ENCODE results near the gene NXF1. TPM values are rescaled to one million over a fixed set of nuclear protein-coding genes. Genes with fewer than 3 reads are reported as not detected.

Gene NXF1
- total and polyA plus RNA-seq, 8 donors, result 23.5 to 138 (median 54.9) TPM

DNA sequence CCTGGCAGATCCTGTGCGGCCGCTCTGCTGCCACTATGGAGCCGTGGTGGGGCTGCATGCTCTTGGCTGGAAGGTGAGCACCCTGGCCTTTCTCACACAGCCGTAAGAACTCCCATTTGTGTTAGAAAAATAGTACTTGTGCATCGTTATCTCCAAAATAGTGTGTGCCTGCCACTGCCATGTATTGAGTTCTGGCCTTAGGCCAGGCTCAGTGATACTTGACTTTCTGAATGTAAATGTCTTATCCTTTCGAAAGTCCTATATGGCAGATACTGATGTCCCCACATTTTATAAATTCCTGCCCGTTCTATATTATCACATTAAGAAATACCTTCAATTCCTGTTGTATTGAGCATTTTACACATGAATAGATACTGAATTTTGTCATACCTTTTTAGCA is 22.5 kb downstream of the NXF1 start:
- DNase-seq, result no peak
- Histone ChIP-seq H3K27me3 (no peaks in the 10 kb centered on the region), H3K27ac (no peak overlapping the region), H3K4me1 (peaks cover 8 to 17% (median 12%) of the 10 kb centered on the region in 4 donors), H3K4me3 (no peak overlapping the region), H3K9me3 (no peaks in the 10 kb centered on the region), H3K36me3 (peaks cover 23 to 62% (median 52%) of the 10 kb centered on the region in 4 donors)
- intact Hi-C loops (cut with DNase I; ENCODE audit: low total_unique reads), result loop anchor here (10.0 kb wide), 1 partner anchor 52 kb away; the partner anchor contains the start of genes STX5, TEX54 and WDR74
- TF ChIP-seq EP300 (IDR thresholded peaks at IDR 0.05) (no peak), POLR2A (IDR thresholded peaks at IDR 0.05) (no peak)
- 87 to 95% (median 91%) methylated on average over 7 of the region's 7 CpGs for WGBS, 5 donors

DNA sequence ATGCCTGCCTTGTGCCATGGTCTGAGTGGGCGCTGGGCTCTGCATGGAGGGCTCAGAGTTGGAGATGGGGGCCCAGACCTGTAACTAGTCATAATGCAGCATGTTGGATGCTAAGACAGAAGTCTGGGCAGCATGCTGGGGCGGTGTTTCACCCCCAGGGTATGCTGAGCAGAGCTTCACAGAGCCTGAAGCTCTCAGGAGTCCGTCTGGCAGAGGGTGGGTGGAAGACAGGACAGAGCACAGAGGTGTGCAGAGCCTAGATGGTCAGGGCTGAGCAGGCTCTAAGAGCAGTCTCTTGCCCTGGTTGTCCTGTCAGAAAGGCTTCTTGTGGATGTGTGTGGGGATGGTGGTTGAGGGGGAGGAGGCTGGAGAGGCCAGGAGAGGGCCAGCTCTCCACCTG is 26.8 kb downstream of the NXF1 start:
- TF ChIP-seq, protein P1, sequence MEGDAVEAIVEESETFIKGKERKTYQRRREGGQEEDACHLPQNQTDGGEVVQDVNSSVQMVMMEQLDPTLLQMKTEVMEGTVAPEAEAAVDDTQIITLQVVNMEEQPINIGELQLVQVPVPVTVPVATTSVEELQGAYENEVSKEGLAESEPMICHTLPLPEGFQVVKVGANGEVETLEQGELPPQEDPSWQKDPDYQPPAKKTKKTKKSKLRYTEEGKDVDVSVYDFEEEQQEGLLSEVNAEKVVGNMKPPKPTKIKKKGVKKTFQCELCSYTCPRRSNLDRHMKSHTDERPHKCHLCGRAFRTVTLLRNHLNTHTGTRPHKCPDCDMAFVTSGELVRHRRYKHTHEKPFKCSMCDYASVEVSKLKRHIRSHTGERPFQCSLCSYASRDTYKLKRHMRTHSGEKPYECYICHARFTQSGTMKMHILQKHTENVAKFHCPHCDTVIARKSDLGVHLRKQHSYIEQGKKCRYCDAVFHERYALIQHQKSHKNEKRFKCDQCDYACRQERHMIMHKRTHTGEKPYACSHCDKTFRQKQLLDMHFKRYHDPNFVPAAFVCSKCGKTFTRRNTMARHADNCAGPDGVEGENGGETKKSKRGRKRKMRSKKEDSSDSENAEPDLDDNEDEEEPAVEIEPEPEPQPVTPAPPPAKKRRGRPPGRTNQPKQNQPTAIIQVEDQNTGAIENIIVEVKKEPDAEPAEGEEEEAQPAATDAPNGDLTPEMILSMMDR (IDR thresholded peaks at IDR 0.05), result no peak
- no peak for TF ChIP-seq POLR2A (IDR thresholded peaks at IDR 0.05)
- no peak for TF ChIP-seq POLR2AphosphoS5 (IDR thresholded peaks at IDR 0.05)
- no peak for TF ChIP-seq EP300 (IDR thresholded peaks at IDR 0.05)
- H3K4me1 ChIP-seq, result peaks cover 0 to 2% (median 0%) of the 10 kb centered on the region in 4 donors
- H3K27me3 ChIP-seq, result no peaks in the 10 kb centered on the region
- no peaks in the 10 kb centered on the region for H3K9me3 ChIP-seq
- H3K36me3 ChIP-seq, result peaks cover 40 to 88% (median 74%) of the 10 kb centered on the region in 4 donors
- WGBS, 5 donors, result 88 to 96% (median 94%) methylated on average over 2 to 3 of the region's 3 CpGs
- no peak overlapping the region for H3K27ac ChIP-seq
- intact Hi-C loops (cut with DNase I; ENCODE audit: low total_unique reads), result no loop called here
- H3K4me3 ChIP-seq, result no peak overlapping the region
- DNase-seq, result no peak

DNA sequence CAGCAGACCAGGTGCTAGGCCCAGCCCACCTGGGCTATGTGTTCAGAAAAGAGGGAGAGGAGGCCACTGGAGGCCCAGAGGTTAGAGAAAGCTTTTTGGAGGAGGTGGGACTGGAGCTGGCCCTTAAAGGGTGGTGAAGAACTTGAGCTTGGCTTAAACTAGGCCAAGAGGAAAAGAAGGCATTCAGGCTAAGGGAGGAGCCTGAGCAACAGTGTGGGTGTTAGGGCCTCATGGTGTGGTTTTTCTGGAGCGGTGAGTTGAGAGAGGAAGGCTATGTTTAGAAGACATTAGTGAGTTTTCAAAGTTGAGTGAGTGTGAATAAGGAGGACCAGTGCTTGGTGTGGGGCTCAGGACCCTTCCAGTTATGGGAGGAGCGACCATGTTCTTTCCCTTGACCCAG is 27.9 kb downstream of the NXF1 start:
- Histone ChIP-seq H3K4me1 (peaks cover under 1 to 12% (median 3%) of the 10 kb centered on the region in 4 donors), H3K27ac (no peak overlapping the region), H3K27me3 (no peaks in the 10 kb centered on the region), H3K9me3 (no peaks in the 10 kb centered on the region), H3K4me3 (no peak overlapping the region), H3K36me3 (peaks cover 33 to 78% (median 65%) of the 10 kb centered on the region in 4 donors)
- no peak for DNase-seq
- no peak for TF ChIP-seq EP300 (IDR thresholded peaks at IDR 0.05)
- TF ChIP-seq, protein P1 (IDR thresholded peaks at IDR 0.05), result no peak
- TF ChIP-seq POLR2AphosphoS5 (IDR thresholded peaks at IDR 0.05), result no peak
- TF ChIP-seq POLR2A (IDR thresholded peaks at IDR 0.05), result no peak
- intact Hi-C loops (cut with DNase I; ENCODE audit: low total_unique reads), result no loop called here
- WGBS, 5 donors, result 81 to 92% (median 86%) methylated on average over 2 of the region's 2 CpGs

DNA sequence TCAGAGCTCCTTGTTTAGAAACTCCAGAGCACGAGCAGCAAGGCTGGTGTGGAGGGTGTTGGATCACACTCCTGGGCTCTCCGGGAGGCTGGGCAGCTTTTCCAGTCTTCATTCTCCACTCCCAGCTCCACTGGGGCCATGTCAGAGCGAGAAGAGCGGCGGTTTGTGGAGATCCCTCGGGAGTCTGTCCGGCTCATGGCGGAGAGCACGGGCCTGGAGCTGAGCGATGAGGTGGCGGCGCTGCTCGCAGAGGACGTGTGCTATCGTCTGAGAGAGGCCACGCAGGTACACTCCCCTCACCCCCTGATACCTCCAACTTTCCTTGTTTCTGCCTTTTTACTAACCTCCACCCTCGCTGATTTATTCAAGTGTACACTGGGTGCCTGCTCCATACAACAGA is 29.6 kb downstream of the NXF1 start:
- intact Hi-C loops (cut with DNase I; ENCODE audit: low total_unique reads), result no loop called here
- H3K4me3 ChIP-seq, result no peak overlapping the region

DNA sequence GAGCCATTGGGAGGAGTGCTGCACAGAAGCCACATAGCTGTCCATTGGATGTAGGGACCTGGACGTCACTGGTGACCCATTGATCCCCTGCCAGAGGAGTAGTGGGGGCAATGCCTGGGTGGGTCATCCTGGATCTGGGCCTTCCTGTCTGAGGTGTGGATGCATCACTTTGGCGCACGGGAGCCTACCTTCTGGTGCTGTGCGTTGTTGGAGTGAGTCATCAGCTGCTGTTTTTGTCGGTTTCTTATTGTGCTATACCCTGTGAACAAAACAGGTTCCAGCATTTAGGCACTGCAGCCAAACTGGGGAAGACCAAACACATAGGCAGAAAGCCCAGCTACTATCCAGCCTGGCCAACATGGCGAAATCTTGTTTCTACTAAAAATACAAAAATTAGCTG is 30.8 kb downstream of the NXF1 start:
- TF ChIP-seq, protein P1 (IDR thresholded peaks at IDR 0.05), result no peak
- TF ChIP-seq EP300 (IDR thresholded peaks at IDR 0.05) (no peak), POLR2A (IDR thresholded peaks at IDR 0.05) (no peak), POLR2AphosphoS5 (IDR thresholded peaks at IDR 0.05) (no peak)
- H3K4me3 ChIP-seq, result no peak overlapping the region
- no peaks in the 10 kb centered on the region for H3K9me3 ChIP-seq
- peaks cover 28 to 48% (median 41%) of the 10 kb centered on the region in 4 donors for H3K36me3 ChIP-seq
- no peak for DNase-seq
- 86 to 91% (median 86%) methylated on average over 3 to 6 of the region's 6 CpGs for WGBS, 5 donors
- intact Hi-C loops (cut with DNase I; ENCODE audit: low total_unique reads), result no loop called here
- H3K27me3 ChIP-seq, result no peaks in the 10 kb centered on the region
- peaks cover 22 to 36% (median 28%) of the 10 kb centered on the region in 4 donors for H3K4me1 ChIP-seq
- no peak overlapping the region for H3K27ac ChIP-seq

More for the DNA sequence above, 29.6 kb downstream of the NXF1 start:
- no peaks in the 10 kb centered on the region for H3K27me3 ChIP-seq
- H3K36me3 ChIP-seq, result peaks cover 28 to 60% (median 53%) of the 10 kb centered on the region in 4 donors
- H3K9me3 ChIP-seq, result no peaks in the 10 kb centered on the region
- peaks cover 11 to 24% (median 16%) of the 10 kb centered on the region in 4 donors for H3K4me1 ChIP-seq
- WGBS, 5 donors, result 95 to 96% (median 95%) methylated on average over 17 of the region's 17 CpGs
- no peak for DNase-seq
- TF ChIP-seq, protein P1 (IDR thresholded peaks at IDR 0.05), result no peak
- TF ChIP-seq EP300 (IDR thresholded peaks at IDR 0.05) (no peak), POLR2A (IDR thresholded peaks at IDR 0.05) (no peak), POLR2AphosphoS5 (IDR thresholded peaks at IDR 0.05) (no peak)
- H3K27ac ChIP-seq, result no peak overlapping the region
